CD4-positive, alpha-beta T cell treated with Interleukin-17A for 1 hour (primary cell): ENCODE results near the gene ADSS2.

ENCODE experiments used
- DNase-seq: peaks from one replicate; pipeline ENCODE4 v3.0.0-alpha.2; 2020

Gene ADSS2

DNA sequence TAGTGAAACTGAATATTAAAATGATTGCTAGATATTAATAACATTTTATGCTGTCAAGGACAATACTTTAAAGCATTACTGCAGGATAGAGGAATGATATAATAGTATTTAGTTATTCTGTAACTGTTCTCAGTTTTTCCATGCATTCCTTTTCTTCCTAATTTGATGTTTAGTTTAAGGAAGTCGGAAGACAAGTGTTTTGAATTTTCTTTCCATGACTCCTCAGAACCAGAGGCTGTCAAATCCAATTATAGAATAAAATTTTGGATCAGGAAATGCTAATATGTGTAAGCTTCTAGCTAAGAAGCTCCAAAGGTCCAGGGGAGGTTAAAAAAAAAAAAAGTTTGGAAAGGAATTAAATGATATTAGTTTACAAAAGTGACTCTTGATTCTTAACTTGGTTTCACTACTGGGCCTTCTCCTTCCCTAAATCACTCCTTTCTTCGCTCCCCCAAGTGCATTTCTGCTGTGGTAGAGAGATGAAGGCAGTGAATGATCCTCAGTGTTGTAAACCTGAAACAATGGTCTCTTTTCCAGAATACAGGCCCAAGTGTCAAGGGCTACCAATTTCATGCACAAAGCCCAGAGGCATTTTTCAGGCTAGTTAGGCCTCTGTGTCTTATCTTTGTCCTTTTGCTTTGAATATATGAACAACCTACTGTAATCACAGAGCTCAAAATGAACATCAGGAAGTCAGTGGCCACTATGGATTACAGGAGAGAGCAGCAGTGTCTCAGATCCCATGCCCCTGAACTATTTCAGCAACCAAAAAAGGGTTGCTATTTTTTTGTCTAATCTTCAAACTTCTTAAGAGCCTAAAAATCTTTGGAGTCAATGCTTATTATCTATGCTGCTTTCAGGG lies 6.2 kb downstream of the ADSS2 start:
- DNase-seq: no peak

- no peak for DNase-seq
Measured at GRCh38 chr1:244444854-244445253, 6.9 kb downstream of the ADSS2 start.

DNA sequence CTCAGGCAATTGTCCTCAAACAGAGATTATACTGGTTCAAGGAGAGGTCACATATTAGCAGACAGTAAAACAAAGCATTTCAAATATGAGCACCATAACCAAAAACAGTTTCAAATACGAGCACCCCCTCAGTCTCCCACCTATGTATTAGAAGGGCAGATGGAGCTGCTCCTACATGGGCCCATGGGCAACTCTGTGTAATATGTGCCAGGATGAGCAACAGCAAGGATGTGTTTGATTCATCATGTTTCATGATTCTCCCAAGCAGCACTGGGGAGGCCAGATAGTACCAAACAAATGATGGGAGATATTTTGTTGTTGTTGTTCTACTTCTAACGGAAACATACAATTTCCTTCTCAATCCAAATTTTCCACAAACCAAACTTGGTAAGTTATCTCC lies 8.9 kb downstream of the ADSS2 start:
- no peak for DNase-seq

DNA sequence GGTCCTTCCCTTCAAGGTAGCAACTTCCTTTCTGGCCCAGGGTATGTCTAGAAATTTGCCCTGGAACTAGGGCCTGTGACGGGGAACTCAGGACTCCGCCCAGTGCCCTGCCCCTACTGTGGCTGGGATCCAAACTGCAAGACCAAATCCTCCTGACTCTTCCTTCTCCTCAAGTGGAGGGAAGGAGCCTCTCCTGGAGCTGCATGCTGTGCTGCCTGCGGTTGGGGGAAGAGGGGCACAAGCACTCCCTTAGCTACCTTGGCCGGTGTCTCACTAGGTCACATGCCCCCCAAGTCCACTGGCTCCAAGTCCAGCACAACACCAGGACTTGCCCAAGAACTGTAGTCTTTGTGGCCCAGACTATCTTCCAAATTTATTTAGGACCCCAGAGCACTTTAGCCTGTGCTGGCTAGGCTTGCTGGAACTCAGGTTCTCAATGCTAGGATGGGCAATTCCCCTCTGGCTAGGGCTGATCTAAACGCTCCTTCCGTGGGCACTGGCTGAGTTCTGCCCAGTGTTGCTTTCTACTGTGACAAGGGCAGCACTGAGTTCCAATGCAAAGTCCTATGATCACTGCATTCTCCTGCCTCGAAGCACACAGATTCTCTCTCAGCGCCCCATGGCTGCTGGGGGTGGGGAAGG lies 12.2 kb downstream of the ADSS2 start:
- DNase-seq: no peak

GRCh38 chr1:244437086-244437468 lies 14.6 kb downstream of the ADSS2 start:
- DNase-seq: no peak

GRCh38 chr1:244436336-244437085 lies 15.2 kb downstream of the ADSS2 start:
- no peak for DNase-seq

DNA sequence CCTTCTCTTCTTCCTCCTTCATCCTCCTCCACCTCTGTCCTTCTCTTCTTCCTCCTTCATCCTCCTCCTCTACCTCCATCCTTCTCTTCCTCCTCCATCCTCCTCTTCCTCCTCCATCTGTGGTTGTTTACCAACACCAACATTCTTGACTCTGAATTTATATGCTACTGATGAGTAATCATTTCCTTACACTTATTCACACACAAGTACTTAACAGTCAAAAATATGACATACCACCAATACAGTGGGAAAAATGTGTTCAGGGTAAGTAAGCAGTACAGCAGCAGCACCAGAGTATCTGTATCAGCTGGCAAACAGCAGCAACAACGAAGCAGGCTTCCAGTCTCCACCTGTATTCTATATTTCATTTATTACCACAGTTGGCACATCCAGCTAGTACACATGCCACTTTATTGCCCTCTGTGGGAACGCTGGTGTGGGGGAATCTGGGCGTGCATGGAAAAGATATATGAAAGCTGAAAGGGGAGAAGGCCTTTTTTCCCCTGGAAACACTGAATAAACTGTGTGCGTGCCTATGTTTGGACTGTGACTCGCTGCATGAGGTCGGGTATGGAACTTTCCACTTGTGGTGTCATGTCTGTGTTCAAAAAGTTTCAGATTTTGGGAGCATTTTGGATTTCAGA lies 16.0 kb downstream of the ADSS2 start:
- DNase-seq: no peak

DNA sequence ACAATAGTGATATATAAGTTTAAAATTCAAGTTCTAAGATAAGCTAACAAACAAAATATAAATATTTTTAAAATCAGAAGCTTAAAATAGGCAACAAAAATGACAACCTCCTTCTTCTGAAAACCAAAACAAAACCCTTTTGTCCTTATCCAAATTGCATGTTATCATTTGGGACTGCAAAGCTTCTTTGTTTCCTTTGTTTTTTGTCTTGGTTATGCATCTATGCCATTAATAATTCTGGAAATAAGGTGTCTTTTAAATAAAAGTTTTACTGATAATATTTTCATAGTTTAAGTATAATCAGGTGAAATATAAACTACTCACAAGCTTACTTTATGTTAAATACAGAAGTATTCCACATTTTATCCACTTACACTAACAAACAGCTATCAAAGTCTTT lies 20.5 kb downstream of the ADSS2 start:
- DNase-seq: no peak

DNA sequence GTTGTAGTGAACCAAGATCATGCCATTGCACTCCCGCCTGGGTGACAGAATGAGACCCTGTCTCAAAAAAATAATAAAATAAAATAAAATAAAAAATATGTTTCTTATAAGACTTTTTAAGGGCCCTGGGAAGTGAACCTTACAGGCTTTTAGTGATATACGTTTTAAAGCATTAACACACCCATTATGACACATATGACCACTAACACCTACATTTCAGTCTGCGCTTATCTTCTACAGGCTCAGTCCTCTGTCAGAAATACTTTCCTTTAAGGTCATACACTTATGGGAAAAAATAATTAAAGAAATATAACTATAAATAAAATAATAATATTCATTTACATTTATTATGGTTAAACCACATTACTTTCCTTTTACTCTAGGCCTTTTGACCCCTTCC lies 21.9 kb downstream of the ADSS2 start:
- no peak for DNase-seq

DNA sequence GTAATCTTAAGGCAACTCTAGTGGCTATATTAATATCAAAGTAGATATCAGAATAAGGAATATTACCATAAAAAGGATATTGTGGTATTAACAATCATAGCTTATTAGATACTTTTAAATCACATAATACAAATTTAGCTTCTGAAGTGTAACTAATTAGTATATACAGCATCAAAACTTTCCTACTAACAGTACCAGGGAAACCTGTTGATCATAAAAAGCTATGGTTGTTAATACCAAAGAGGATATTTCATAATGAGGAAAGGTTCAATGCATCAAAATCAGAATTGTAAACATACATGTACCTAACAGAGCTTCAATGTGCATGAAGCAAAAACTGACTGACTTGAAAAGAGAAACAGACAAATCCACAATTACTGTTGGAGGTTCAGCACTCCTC lies 24.1 kb downstream of the ADSS2 start:
- no peak for DNase-seq

GRCh38 chr1:244424649-244425334 lies 26.9 kb downstream of the ADSS2 start:
- no peak for DNase-seq

- no peak for DNase-seq
Measured at GRCh38 chr1:244422174-244422573, 29.5 kb downstream of the ADSS2 start.

- no peak for DNase-seq
Measured at GRCh38 chr1:244419024-244419423, 32.7 kb downstream of the ADSS2 start.

- no peak for DNase-seq
Measured at GRCh38 chr1:244414543-244414942, 37.2 kb downstream of the ADSS2 start.

DNA sequence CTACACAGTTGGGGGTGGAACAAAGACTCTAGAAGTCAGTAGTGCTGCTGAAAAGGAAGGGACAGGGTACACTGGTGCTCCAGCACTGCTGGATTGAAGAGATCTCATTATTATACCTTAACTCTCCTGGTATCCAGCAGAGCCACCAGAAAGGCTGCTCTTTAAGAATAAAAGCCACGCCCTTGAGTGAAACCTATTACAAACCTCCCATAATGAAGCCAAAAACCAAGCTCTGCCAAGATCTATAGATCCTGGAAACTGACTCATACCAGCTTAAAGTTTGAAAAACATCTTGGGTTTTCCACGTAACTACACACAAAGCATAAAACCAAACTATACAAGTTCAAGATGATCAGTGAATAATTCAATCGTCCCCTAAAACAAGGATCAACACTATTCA lies 38.0 kb downstream of the ADSS2 start:
- no peak for DNase-seq

- no peak for DNase-seq
Measured at GRCh38 chr1:244412176-244412575, 39.5 kb downstream of the ADSS2 start.

- DNase-seq: no peak
Measured at GRCh38 chr1:244409701-244410100, 42.0 kb downstream of the ADSS2 start.

- DNase-seq: no peak
Measured at GRCh38 chr1:244406337-244406736, 45.4 kb downstream of the ADSS2 start.

GRCh38 chr1:244405856-244406255 lies 45.9 kb downstream of the ADSS2 start:
- DNase-seq: no peak

- no peak for DNase-seq
Measured at GRCh38 chr1:244403431-244403830, 48.3 kb downstream of the ADSS2 start.

DNA sequence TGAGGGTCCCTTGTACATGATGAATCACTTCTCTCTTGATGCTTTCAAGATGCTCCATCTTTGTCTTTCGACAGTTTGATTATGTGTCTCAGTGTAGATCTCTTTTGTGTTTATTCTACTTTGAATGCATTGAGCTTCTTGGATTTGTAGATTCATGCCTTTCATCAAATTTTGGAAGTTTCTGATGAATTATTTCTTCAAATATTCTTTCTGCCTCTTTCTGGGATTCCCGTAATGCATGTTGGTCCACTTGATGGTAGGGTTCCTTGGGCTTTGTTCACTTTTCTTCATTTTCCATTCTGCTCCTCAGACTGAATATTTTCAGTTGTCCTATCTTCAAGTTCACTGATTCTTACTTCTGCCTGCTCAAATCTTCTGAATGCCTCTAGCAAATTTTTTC lies 50.7 kb downstream of the ADSS2 start:
- no peak for DNase-seq

GRCh38 chr1:244397131-244397530 lies 54.6 kb downstream of the ADSS2 start:
- DNase-seq: no peak

DNA sequence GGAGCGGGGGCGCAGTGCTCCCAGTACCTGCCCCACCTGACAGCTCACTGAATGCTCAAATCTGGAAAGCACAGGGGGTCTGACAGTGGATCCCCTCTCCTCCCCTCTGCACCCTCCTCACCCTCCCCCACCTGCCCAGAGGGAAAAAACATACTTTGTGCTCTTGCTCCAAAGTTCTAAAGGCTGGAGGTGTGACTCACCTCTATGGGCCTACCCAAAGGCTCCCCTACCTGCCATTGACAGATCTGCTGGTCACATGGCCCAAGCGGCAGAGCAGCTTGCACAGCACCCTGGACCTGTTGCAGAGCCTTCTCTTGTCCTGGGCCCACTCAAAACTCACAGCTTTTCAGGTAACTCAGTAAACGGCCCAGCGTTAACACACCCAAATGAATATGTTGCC lies 55.7 kb downstream of the ADSS2 start:
- DNase-seq: no peak
